NCI-H2227 (cell line): ENCODE data around the gene CLTCL1.
"Not testable (repeated sequence)": the region's sequence is repeated elsewhere in the genome, so short reads cannot be mapped to it uniquely, and the experiment has no call there.

Source experiments
- DNase-seq: peaks from one replicate; lab custom pipeline; 2025; ENCODE audit not compliant: unreplicated experiment; lab: John Stamatoyannopoulos, UW

Gene CLTCL1

GRCh38 chr22:19220867-19221266 is 70.7 kb downstream of the CLTCL1 start:
- DNase-seq: no peak

GRCh38 chr22:19218541-19219233 is 72.8 kb downstream of the CLTCL1 start:
- peak; percentile 20 for DNase-seq

GRCh38 chr22:19216579-19216978 is 74.9 kb downstream of the CLTCL1 start:
- no peak for DNase-seq

- DNase-seq: no peak
Observed at GRCh38 chr22:19215360-19215759, 76.2 kb downstream of the CLTCL1 start.

- no peak for DNase-seq
Observed at GRCh38 chr22:19214078-19214473, 77.4 kb downstream of the CLTCL1 start.

GRCh38 chr22:19213442-19214077 is 78.0 kb downstream of the CLTCL1 start:
- DNase-seq: no peak

GRCh38 chr22:19213001-19213400 is 78.5 kb downstream of the CLTCL1 start:
- no peak for DNase-seq

GRCh38 chr22:19212302-19212870 is 79.1 kb downstream of the CLTCL1 start:
- no peak for DNase-seq

GRCh38 chr22:19210188-19210587 is 81.3 kb downstream of the CLTCL1 start:
- no peak for DNase-seq

GRCh38 chr22:19208287-19208847 is 83.2 kb downstream of the CLTCL1 start:
- no peak for DNase-seq

GRCh38 chr22:19207884-19208283 is 83.6 kb downstream of the CLTCL1 start:
- DNase-seq: no peak

GRCh38 chr22:19207401-19207808 is 84.1 kb downstream of the CLTCL1 start:
- DNase-seq: peak; percentile 59

GRCh38 chr22:19206287-19206686 is 85.2 kb downstream of the CLTCL1 start:
- DNase-seq: no peak

GRCh38 chr22:19204640-19205039 is 86.9 kb downstream of the CLTCL1 start:
- DNase-seq: no peak

GRCh38 chr22:19203834-19204233 is 87.7 kb downstream of the CLTCL1 start:
- no peak for DNase-seq

GRCh38 chr22:19202799-19203186 is 88.7 kb downstream of the CLTCL1 start:
- not testable (repeated sequence) for DNase-seq

- no peak for DNase-seq
Observed at GRCh38 chr22:19201869-19202798, 89.4 kb downstream of the CLTCL1 start.

- no peak for DNase-seq
Observed at GRCh38 chr22:19201130-19201868, 90.2 kb downstream of the CLTCL1 start.

GRCh38 chr22:19199479-19199878 is 92.0 kb downstream of the CLTCL1 start:
- no peak for DNase-seq
